ENCODE measurements around the gene ZNF474.

ZNF474 gene

DNA sequence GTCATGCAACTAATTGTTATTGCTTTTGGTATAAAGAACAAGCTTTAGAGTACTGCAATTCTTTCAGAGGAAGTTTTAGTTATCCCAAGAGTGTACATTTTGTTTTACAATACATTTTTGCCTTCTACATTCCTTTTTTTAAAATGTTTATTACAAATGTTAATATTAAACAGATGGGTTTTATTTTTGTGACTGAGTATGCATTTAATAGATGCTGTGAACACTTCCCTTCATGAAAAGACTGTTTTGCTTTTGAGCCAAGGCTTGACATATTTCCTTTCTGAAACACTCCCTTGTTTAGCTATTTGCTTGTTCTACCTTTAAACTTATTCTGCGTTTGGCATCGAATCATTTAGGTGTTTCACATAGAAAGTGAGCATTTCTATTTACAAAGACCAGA is 14.8 kb upstream of the ZNF474 start:
- TF ChIP-seq, protein P1, sequence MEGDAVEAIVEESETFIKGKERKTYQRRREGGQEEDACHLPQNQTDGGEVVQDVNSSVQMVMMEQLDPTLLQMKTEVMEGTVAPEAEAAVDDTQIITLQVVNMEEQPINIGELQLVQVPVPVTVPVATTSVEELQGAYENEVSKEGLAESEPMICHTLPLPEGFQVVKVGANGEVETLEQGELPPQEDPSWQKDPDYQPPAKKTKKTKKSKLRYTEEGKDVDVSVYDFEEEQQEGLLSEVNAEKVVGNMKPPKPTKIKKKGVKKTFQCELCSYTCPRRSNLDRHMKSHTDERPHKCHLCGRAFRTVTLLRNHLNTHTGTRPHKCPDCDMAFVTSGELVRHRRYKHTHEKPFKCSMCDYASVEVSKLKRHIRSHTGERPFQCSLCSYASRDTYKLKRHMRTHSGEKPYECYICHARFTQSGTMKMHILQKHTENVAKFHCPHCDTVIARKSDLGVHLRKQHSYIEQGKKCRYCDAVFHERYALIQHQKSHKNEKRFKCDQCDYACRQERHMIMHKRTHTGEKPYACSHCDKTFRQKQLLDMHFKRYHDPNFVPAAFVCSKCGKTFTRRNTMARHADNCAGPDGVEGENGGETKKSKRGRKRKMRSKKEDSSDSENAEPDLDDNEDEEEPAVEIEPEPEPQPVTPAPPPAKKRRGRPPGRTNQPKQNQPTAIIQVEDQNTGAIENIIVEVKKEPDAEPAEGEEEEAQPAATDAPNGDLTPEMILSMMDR (conservative IDR thresholded peaks at IDR 0.05; ENCODE audit: control insufficient read depth, insufficient read depth, low read depth, low read length), result no peak
- DNase-seq (ENCODE audit: low read depth), result no peak
- H3K4me3 ChIP-seq (ENCODE audit: control insufficient read depth, low read depth, low read length), result no peak overlapping the region

DNA sequence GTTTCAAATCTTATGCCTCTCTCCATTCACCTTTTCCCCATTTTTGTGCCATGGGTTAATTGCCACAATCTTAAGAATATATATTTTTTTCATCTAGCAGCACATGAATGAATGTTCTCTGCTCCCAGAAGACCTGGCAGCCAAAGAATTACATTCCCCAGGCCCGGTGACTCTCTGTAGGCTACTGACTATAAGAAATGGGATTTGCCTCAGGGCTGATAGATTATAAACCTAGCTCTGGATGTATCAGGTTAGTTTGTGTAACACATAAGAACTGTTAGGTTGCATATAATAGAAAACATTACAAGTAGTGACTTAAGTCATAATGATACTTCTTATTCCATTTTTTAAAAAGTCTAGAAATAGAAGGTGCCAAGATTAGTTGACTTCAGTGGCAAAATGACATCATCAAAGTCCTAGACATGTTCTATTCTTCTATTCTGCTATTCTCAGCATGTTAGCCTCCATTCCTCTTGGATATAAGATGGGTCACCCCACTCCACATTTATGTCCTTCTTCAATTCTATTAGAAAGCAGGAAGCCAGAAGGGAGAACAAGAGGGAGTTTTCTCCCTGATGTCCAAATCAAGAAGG is 10.9 kb upstream of the ZNF474 start:
- TF ChIP-seq, protein P1 (conservative IDR thresholded peaks at IDR 0.05; ENCODE audit: control insufficient read depth, insufficient read depth, low read depth, low read length), result no peak
- no peak for DNase-seq (ENCODE audit: low read depth)
- no peak overlapping the region for H3K4me3 ChIP-seq (ENCODE audit: control insufficient read depth, low read depth, low read length)

DNA sequence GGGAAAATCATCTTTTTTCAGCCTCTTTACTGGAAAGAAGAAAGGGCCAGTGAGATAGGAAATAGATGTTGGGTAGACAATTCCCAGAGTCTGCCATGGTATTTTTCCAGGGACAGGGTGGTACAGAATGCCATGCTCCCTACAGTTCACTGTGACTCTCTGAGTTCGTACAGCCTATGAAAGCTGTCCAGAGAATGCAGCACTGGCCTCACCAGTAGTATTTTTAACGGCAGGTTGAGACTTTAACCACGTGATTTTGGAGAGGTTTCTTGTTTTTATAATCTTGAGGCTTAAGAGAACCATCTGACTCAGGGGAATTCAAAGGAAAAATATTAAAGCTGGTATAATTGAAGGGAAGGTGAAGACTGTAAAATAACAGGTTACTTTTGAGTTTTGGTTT is 10.1 kb upstream of the ZNF474 start:
- DNase-seq (ENCODE audit: low read depth), result no peak
- TF ChIP-seq, protein P1 (conservative IDR thresholded peaks at IDR 0.05; ENCODE audit: control insufficient read depth, insufficient read depth, low read depth, low read length), result no peak
- no peak overlapping the region for H3K4me3 ChIP-seq (ENCODE audit: control insufficient read depth, low read depth, low read length)

DNA sequence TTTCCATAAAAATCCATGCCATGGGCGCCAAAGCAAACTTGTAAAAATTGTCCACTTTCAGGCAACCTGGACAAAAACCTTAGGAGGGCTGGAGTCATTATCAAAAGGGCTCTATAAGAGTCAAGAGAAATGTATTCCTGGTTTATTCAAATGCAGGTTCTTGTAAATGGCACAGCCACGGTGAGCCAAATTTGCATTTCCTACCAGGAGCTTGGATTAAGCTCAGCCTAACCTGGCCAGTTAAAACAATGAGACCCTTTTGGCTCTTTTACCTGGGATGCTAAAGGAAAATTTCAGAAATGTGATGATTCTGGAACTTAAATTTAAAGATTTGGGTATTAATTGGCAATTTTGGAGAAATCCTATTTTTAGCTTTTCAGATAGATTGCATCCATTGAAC is 8.9 kb upstream of the ZNF474 start:
- TF ChIP-seq, protein P1 (conservative IDR thresholded peaks at IDR 0.05; ENCODE audit: control insufficient read depth, insufficient read depth, low read depth, low read length), result no peak

DNA sequence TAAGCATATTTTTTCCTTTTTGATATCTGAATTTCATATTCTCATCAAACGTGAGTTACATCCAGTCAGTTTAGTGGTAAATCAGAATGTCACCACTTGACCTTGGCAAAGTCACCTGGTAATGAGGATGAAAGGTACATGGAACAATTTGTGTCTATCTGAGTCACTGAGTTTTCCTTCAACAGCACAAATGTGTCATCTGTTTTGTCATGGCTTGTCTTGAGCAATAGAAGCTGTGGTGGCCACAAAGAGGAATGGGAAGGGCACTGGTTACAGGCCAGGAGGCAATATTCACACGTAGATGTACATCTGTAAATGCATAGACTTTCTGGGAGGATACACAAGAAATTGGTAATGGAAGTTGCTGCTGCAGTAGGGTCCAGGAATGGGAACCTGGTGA is 8.4 kb upstream of the ZNF474 start:
- peak; percentile 74 for DNase-seq (ENCODE audit: low read depth)
- H3K4me3 ChIP-seq (ENCODE audit: control insufficient read depth, low read depth, low read length), result no peak overlapping the region
- TF ChIP-seq, protein P1 (conservative IDR thresholded peaks at IDR 0.05; ENCODE audit: control insufficient read depth, insufficient read depth, low read depth, low read length), result no peak

More for the DNA sequence above, 8.9 kb upstream of the ZNF474 start:
- no peak overlapping the region for H3K4me3 ChIP-seq (ENCODE audit: control insufficient read depth, low read depth, low read length)
- no peak for DNase-seq (ENCODE audit: low read depth)

DNA sequence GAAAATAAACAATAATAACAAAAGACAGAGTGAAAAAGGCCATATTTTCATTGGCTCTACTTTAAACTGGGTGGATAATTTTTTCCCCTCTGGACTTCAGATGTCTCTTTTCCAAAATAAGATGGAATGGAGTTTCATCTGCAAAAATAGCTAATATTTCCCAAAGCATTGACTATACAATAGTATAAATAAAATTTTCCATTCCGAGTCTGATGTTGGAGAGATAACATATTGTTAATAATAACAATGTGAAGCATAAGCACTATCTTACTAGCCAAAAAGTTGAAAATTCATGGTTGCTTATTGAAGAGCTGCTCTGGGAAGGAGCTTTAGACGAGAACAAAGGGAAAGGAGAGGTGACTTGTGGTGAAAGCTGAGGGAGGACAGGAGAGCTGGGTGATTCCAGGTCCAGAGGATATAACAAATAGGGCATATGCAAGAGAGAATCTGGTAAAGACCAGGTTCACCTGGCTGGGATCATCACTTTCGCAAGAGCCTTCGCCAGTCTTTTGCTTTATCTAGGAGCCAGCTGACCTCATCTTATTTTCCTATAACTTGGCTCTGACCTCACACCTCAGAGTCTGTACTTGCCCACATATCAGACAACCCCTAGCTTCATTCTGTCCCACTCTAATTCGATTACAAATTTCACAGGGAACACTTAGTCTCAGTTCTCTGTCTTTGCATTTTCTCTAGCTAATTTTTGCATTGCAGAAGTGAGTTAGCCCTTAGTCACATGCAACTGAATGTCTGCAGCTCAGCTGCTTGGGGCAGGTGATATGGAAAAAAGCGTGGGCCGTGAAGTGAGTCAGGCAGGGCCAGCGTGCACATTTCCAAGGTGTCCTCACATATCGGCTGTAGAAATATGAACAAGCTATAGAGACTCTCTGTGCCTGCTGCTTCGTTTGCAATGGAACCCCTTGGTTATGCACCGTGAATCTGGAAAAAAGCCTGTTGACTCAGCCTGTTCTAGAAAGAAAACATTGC is 7.6 kb upstream of the ZNF474 start:
- TF ChIP-seq, protein P1 (conservative IDR thresholded peaks at IDR 0.05; ENCODE audit: control insufficient read depth, insufficient read depth, low read depth, low read length), result no peak
- DNase-seq (ENCODE audit: low read depth), result peak; percentile 71
- no peak overlapping the region for H3K4me3 ChIP-seq (ENCODE audit: control insufficient read depth, low read depth, low read length)

All from fibroblast of mammary gland (primary cell).